Eye (tissue), 1 donor: ENCODE measurements around the gene CBFB.
"Not testable (repeated sequence)": the region's sequence is repeated elsewhere in the genome, so short reads cannot be mapped to it uniquely, and the experiment has no call there.

Experiments used
- DNase-seq: peaks from one replicate; pipeline ENCODE4 v3.0.0-alpha.2; 2015

CBFB gene

GRCh38 chr16:67100569-67101310, 71.8 kb downstream of the CBFB start:
- peak; percentile 48 for DNase-seq

- DNase-seq = no peak
These were observed 72.5 kb downstream of the CBFB start for GRCh38 chr16:67101311-67102082.

GRCh38 chr16:67104061-67104460, 75.1 kb downstream of the CBFB start:
- peak; percentile 51 for DNase-seq

- DNase-seq = no peak
These were observed 75.9 kb downstream of the CBFB start for GRCh38 chr16:67104845-67105244.

GRCh38 chr16:67105246-67105645, 76.3 kb downstream of the CBFB start:
- no peak for DNase-seq

- no peak for DNase-seq
These were observed 76.9 kb downstream of the CBFB start for GRCh38 chr16:67105881-67106280.

- DNase-seq = no peak
These were observed 79.5 kb downstream of the CBFB start for GRCh38 chr16:67108489-67108888.

- no peak for DNase-seq
These were observed 80.0 kb downstream of the CBFB start for GRCh38 chr16:67108931-67109406.

- DNase-seq = peak; percentile 98
These were observed 80.6 kb downstream of the CBFB start, which contains the start of gene PHAF1 for GRCh38 chr16:67109407-67110135. Gene PHAF1 (plus strand): TSS chr16:67109941. CDS start chr16:67110176, 235 bp downstream.

- no peak for DNase-seq
These were observed 83.0 kb downstream of the CBFB start for GRCh38 chr16:67111951-67112444.

- no peak for DNase-seq
These were observed 83.8 kb downstream of the CBFB start for GRCh38 chr16:67112591-67113399.

GRCh38 chr16:67114793-67115192, 85.8 kb downstream of the CBFB start:
- DNase-seq = no peak

GRCh38 chr16:67115639-67116038, 86.7 kb downstream of the CBFB start:
- DNase-seq = no peak

- no peak for DNase-seq
These were observed 87.7 kb downstream of the CBFB start for GRCh38 chr16:67116388-67117311.

- no peak for DNase-seq
These were observed 88.8 kb downstream of the CBFB start for GRCh38 chr16:67117716-67118115.

GRCh38 chr16:67120025-67120424, 91.1 kb downstream of the CBFB start:
- no peak for DNase-seq

GRCh38 chr16:67122799-67123198, 93.8 kb downstream of the CBFB start:
- DNase-seq = not testable (repeated sequence)

GRCh38 chr16:67128417-67128816, 99.5 kb downstream of the CBFB start:
- DNase-seq = no peak

GRCh38 chr16:67128887-67129286, 99.9 kb downstream of the CBFB start:
- DNase-seq = no peak

- no peak for DNase-seq
These were observed 100.5 kb downstream of the CBFB start for GRCh38 chr16:67129422-67129821.

GRCh38 chr16:67137605-67138004, 108.7 kb downstream of the CBFB start:
- no peak for DNase-seq
